SKM-1 (cell line): ENCODE measurements around the gene RASAL2.

Experiments
- DNase-seq: peaks from one replicate; lab custom pipeline; 2025; ENCODE audit not compliant: unreplicated experiment; lab: John Stamatoyannopoulos, UW

RASAL2 gene

DNA sequence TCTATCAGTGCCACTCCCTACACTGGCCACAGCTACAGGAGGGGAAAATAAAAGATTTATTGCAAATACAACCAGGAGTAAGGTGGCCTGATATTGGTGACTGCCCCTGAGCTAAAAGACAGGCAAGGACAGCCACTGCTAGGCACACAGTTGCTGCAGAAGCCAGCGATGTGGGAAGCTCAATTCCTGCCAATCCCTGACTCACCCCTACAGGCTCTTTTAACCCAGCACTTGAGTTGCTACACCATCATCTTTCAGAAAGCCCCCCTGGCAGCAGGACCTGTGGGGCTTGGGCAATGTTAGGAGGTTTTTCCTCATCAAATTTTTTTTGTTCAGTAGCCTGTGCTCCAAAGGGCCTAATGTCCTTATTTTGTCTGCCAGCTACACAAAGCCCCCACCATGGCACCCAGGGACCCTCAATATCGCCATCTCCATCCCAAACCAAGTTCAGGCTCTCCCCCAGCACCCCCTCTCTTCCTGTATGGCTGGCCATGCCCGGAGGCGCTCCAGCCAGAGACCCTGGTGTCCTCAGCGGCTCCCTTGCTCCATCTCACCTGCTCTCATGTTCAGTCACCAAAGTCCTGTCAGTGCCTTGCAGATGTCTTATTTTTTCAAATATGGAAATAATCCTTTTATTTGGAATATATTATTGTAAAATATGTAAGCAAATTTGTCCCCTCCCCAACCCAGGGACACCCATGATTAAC lies 389.5 kb downstream of the RASAL2 start:
- DNase-seq: no peak

DNA sequence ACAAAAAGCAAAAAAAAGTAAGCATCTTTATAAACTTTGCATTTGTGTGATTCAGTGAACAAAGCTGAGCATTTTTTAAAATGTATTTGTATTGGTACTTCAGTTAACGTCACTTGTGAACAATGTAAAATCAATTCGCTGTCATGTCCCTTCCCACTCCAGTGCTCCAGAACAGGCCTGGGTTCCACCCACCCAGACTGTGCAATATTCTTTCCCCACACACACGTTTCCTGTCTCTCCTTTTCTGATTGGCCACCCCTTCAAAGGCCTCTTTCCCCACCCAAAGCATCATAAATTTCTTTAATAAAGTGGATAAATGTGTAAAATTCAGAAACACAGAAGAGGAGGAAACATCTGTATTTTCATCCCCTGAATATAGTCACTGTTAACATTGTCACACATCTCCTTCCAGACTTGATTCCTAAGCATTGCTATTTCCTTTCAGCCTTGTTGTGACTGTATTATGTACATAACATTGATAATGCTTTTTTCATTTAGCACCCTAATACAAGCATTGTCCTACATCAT lies 390.9 kb downstream of the RASAL2 start:
- DNase-seq: no peak

DNA sequence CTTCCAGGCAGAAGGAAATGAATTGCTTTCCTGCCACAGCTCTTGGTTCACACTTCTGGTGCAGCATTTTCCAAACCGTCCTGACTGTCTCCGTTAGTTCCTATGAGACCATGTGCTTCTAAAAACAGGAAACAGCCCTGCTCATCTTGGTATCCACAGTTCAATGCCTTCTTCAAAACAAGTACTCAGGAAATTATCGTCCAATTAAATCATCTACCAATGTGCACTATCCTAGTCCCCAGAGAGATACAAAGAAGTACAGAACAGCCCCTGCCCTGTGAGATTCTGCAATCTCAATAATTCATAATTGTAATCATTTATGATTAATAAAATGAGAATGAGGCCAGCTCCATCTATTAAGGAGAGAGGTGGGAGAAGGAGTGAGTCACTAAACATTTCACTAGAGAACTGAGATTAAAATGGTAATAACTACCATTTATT lies 391.7 kb downstream of the RASAL2 start:
- DNase-seq: no peak

DNA sequence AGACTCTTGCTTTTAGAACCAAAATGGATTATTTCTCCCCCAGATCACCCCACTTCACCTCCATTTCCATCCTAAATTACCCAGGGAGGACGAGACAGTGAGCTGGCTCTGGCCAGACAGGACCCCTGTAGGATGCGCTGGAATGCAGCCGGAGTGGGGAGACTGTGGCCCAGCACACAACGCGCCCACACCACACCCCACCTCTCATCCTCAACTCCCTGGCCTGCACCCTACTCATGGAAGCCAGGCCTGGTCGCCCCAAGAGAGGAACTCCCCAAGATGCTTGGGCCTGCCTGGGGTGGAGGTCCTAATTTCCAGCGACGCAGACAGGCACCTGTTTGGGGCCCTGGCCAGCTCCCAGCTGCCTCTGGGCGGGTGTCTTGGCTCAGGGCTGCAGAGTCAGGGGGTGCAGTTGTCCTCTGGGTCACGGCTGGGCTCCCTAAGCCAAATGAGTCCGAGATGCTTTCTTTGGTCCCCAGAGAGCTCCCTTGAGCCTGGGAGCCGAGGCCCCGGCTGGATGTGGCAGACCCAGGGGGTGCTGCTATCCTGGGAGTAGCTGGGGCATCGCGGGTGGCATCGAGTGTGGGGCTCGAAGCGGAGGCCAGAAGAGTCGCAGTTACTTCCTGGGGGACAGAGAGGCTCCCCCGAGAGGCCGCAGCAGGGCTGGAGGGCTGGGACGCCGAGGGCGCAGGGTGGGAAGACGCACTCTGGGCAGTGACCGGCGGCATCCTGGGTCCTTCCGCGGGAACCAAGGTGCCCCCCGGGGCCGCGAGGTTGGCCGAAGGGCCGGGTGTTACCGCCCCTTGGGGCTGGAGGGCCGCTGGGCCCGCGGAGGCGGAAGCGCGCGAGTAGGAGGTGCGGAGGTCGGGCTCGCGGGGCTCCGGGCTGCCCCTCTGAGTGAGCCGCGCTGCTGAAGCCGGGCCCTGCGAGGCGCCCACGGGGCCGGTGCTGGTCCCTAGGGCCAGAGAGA lies 392.5 kb downstream of the RASAL2 start:
- DNase-seq: no peak

DNA sequence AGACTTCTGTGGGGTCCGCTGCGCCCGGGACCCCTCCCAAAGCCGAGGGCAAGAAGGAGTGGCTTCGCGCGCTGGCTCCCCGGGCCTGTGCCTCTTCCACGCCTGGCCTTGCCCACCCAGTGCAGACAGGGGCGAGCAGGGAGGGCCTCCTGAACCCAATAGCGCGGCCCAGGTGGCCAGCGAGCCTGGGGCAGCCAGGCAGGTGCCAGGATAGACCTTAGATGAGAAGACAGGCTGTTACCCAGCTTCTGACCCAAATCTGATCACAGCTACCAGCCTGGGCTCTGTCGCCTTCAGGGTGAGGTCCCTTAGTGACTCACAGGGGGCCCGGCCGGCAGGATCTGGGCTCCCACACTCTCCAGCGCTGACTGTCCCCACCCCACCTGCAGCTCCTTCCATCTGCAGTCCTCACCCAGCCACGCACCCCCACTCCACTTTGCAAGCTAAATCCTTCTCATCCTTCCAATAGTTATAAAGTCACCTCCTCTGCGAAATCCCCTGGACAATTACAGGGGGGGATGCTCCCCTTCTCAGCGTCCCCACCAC lies 393.2 kb downstream of the RASAL2 start:
- DNase-seq: no peak

DNA sequence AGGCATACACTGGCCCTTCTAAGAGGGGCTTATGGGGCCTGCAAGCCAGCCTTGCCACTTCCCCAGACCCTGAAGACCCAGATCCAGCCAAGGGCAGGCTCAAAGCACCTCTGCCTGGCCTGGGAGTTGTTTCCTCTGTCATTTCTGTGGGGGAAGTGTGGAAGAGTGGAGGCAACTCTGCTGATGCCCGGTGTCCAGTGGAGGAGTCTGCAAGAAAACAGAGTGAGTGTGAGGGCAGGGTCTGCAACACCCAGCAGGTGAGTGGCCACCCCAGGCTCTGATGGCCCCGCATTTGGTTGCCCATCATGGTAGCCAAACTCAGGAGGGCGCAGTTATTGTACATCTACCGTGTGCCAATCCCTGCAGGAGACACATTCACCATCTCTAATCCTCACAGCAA lies 394.5 kb downstream of the RASAL2 start:
- DNase-seq: no peak

DNA sequence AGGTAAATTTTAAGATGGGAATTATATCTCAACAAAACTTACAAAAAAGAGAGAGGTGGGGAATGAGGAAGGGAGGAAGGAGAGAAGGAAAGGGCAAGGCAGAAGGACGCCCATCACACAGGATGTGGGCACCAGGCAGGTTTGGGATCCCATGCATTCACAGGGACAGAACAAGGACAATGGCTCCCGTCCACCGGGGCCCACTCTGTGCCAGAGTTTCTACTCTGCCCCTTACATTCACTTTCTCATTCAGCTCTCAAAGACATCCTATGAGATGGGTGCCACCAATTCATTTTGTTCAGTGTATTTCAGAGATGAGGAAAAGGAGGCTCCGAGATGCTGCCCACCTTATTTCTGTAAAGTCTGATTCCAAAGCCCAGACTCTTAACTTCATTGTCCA lies 395.5 kb downstream of the RASAL2 start:
- no peak for DNase-seq

DNA sequence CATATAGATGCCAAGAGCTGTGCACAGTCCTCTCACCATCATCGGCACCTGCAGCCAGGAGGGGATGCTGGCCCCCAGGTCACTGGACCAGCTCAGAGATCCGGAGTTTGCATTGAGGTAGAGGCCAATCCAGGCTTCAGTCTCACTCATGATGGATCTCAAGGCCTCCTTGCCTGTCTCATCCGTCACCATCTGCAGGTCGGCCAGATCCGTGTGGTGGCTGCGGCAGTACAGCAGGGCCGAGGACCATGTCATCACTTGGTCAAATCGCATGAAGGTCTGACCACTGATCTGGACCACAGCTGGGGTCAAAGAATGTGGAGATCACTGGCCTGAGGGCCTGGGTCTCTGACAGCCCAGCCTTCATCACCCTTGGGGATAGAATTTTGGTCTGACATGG lies 396.2 kb downstream of the RASAL2 start:
- DNase-seq: no peak

DNA sequence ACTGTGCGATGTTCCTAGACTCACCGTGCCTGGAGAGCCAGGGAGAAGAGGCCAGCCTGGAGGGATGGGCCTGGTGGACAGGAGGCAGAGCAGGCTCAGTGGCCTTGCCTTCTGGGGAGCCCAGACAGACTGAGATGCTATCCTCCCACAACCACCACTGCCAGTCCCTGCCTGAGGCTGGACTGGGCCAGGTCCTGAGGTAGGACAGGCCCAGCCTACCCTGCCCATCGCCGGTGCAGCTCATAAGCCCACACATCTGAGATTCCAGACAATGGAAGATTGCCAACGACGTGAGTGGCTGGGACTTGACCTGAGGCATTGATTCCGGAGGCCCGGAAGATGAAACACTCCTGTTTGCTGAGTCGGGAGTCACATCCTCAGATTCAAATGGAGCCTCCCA lies 397.1 kb downstream of the RASAL2 start:
- no peak for DNase-seq

DNA sequence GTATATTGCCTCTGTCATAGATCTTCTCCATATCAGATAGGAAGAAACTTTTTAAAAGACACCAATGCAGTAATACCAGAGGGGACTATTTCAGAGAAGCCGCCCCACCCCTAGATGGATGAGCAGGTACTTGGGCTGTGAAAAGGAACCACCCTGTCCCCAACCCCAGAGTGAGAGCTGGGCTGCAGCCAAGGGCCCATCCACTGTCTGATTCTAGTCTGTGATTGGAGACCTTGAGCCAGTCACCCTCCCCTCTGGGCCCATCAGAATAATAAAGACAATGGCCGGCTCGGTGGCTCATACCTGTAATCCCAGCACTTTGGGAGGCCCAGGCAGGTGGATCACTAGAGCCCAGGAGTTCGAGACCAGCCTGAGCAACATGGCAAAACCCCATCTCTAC lies 397.8 kb downstream of the RASAL2 start:
- DNase-seq: no peak

DNA sequence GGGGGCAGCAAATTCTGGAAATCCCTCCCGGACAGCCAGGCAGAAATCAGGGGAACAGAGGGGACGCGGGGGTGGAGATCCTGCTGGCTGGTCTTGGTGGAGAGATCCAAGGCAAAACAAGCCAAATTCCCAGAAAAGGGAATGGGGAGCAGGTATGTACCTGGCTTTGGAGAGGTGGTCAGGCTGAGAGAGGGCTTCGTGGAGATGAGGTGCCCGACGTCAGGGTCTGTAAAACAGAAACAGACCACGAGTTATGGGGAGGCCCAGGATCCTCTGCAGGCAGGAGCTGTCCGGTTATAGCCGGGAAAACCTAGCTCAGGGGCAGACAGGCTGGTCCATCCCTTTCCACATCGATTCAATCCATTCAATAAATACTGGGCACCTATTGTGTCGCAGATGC lies 398.4 kb downstream of the RASAL2 start:
- DNase-seq: no peak

DNA sequence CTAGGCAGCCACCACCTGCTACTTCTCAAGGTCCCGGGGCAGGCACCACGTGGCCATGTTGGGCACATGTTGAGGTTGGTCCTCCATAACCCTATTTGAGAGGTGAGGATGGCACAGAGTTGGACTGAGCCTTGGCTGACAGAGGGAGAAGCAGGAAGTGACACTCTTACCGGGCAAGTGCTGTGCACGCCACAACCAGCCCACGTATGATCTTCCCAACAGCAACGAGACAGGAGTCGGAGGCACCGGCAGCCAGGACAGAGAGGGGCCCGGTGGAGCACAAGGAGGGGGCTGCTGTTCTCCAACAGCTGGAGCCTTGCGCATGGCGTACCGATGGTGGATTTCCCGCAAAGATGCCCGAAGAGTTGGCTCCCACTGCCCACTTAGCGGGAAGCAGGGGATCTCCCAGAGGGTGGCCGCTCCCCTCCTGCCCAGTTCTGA lies 399.4 kb downstream of the RASAL2 start:
- DNase-seq: no peak

DNA sequence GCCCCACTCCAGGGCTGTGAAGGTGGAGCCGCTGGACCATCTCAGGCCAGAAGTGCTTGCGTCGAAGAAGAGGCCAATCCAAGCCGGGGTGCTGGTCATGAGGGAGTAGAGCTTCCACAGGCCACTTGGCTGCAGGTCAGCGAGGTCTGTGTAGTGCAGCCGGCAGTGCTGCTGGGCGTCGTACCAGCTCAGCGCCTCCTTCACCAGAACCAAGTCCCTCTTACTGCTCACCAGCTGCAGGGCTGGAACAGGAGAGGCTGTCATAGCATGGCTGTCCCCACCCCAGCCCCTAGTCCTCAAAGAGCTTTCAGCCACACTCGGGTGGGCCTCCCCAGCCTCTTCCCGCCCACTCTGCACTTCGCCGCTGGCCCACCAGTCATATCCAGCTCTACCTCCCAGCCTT lies 400.7 kb downstream of the RASAL2 start:
- no peak for DNase-seq

DNA sequence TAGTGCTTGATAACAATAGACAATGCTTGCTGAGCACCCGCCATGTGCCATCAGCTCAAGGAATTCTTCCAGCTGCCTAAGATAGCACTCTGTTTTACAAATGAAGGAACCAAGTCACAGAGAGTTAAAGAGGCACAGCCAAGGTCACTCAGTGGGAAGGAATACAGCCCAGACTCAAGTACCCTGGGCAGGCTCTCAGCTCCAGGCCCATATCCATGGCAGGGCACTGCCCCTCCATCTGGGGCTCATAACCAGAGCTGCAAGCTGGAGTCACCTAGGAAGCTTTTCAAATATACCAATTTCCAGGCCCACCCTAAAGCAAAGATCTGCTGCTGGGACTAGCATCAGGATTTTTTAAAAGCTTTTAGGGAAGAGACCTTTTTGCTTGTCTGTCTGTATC lies 401.3 kb downstream of the RASAL2 start:
- no peak for DNase-seq

DNA sequence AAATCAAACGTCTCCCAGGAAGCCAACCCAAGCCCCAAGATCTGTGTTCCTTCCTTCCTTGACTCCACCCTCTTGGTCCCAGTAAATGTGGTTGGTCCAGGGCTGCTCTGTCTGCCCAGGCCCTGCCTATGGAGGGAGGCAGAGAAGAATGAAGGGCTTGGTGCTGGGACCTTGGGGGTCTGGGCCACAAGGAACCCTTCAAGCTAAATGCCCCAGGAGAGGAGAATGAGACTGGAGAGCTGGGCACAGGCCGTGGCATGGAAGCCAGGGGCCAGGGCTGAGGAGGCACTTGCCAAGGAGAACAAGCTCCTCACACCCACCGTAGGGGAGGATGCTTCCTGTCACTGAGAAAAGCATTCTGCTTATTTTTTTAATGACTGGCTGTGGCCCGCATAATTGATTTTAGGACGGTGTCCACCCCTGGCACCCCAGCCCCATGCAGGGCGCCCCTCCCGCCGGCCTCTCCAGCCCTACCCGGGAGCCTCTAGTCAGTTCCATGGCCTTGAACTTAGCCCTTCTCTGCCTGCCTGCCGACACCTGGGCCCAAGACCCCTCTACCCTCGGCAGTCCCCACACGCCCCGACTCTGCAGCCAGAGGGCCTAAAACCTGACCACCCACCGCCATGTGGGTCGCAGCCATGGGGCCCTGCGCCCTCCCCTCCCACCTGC lies 402.0 kb downstream of the RASAL2 start:
- DNase-seq: no peak

DNA sequence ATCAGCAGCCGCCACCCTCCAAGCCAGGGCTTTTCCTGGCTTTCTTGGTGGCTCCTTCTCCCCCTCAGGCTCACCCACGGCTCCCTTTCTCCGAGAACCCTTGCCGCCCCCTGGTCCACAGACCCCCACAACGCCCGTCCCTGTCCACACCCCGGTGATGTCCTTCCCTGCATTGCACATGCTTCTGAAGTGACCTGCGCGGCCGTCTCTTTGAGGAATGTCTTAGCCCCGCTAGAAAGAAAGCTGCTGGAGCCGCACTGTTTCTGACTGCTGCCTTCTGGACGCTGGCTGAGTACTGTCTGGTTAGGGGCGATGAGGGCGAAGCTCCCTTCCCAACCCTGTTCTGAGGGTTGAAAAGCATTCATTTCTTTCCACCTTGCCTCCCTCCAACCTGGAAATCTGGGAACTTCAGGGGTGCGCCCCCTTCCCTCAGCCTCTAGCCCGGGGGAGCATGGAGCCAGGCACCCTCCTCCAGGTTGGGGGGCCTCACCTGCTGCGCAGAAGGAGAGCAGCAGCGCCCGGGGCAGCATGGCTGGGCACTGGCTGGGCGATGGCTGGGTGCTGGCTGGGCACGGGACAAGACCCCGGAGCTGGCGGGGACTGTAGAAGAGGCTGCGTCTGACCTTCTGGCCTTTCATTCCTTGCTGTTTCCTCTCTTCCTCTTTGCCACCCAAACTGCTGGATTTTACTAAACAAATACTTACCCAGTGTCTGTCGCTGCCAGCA lies 402.7 kb downstream of the RASAL2 start, which contains the start of gene CLEC20A:
TSS of gene CLEC20A (minus strand) at position 555 of the 726 bp plus-strand sequence. CDS start at position 530, 25 bp downstream.
- DNase-seq: no peak

DNA sequence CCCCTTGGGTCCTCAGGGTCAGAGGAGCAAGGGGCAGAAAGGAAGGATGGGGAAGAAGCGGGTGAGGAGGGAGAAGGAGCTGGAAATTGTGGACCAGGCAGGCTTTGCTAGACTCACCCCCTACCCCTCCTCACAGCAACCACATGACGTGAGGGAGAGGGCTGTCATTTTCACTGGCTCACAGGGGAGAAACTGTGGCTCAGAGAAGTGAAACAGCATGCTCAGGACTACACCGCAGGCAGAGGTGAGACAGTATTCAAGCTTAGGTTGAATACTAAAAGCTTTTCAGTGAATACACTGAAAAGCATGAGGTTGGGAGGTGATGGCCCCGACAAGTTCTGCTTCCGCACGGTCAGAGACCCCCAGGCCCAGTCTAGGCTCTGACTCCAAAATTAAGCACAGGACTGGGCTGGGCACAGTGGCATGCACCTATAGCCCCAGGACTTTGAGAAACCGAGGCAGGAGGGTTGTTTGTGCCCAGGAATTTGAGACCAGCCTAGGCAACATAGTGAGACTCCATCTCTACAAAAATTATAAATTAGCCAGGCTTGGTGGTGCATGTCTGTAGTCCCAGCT lies 404.1 kb downstream of the RASAL2 start:
- no peak for DNase-seq

DNA sequence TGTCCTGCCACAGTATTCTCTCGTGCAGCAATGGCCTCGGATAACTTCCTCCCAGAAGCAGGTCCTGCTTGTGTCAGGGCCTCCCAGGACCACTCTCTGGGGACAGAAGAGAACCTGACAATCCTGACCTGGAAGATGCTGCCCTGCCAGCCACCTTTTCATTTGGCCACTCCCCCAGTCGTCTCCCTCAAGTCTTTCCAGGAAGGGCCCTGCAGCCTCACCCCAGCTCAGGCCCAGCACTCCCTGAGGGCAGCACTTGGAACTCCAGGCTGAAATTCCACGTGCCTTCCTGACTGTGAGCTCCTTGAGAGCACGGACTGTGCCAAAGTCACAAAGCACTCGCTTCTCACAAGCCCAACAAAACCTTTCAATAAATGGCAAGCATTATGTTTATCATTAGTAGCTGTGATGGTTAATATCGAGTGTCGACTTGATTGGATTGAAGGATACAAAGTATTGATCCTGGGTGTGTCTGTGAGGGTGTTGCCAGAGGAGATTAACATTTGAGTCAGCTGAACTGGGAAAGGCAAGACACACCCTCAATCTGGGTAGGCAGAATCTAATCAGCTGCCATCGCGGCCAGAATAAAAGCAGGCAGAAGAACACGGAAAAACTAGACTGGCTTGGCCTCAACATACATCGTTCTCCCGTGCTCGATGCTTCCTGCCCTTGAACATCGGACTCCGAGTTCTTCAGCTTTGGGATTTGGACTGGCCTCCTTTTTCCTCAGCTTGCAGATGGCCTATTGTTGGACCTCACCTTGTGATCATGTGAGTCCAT lies 405.2 kb downstream of the RASAL2 start:
- no peak for DNase-seq

DNA sequence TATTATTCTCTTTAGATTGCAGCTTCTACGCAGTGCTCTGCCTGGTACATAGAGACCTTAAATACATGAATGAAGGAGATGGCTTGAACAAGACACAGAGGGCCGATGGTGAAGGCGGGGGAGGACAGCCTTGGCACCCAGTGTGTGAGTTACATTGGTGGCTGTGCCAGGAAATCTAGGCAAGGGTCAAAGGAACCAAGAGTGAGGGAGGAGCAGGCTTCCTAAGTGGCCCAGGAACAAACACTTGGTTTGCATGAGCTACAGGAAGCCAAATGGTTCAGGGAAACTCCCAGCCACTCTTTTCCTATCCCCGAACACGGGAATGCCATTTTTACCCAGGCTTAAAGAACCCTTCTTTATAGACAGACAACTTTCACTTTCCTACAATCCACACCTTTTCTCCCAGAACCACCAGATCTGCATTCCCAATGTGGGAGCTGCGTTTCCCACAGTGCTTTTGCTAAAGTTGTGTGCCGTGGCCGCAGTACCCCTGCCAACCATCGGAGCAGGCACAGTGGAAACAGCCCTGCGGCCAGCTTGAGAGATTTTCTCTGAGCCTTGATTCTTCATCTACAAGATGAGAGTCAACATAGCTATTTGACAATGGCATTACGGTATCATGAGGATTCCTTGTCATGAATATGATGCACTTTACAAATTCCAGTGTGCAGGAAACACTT lies 406.3 kb downstream of the RASAL2 start:
- DNase-seq: no peak
